H1 (cell line): ENCODE results near the gene LPP. TPM values are rescaled to one million over a fixed set of nuclear protein-coding genes. Genes with fewer than 3 reads are reported as not detected.

Experiments
- CBX5 ChIP-seq: fragments of 300-800, 300-1000 bp; sonication (generic); IDR thresholded peaks from 2 replicates; pipeline ENCODE4 v1.7.1; 2016; ENCODE audit warnings: antibody characterized with exemption, low read length, low read depth
- NANOG ChIP-seq: IDR thresholded peaks from 2 replicates; pipeline ENCODE4 v1.6.1; 2011; ENCODE audit warnings: low read length, low read depth, mild to moderate bottlenecking, inconsistent platforms; ENCODE audit not compliant: insufficient read depth, poor library complexity, severe bottlenecking
- RXRA ChIP-seq: IDR thresholded peaks from 2 replicates; pipeline ENCODE4 v1.6.1; 2011; ENCODE audit warnings: low read depth, mild to moderate bottlenecking, low read length, moderate library complexity; ENCODE audit not compliant: insufficient read depth
- polyA plus RNA-seq, 7 experiments: library from polyadenylated mRNA; depleted of rRNA in 3 of 7; stranded (reverse) in 5 of 7; unstranded in 2 of 7; fragments of >200 nt in 5 of 7; fragments of 200-250 nt in 2 of 7; gene quantifications; 1 replicate in 5 of 7; 2 replicates in 1 of 7; 4 replicates in 1 of 7; pipeline versions ENCODE4 v1.2.1 to v1.2.3, GENCODE V29; 2011 to 2013; ENCODE audit warnings: missing spikeins in 2 of 7, mixed read lengths in 2 of 7
- total RNA-seq: library from RNA; stranded (reverse); fragmentation: NEBNext Ultra II Directional; extraction: Animal tissue kit (Norgen Biotek cat#: 25700); gene quantifications from 2 replicates; pipeline ENCODE4 v1.2.1, GENCODE V29; 2021

The LPP gene
- total and polyA plus RNA-seq, 2 of the 8 experiments (the other 6 are each of a cell fraction or from before 2014, with no cell fraction given) = 10.0 to 53.3 TPM

- TF ChIP-seq CBX5 = no peak
- TF ChIP-seq NANOG = no peak
- TF ChIP-seq RXRA = no peak
These were observed 405.9 kb downstream of the LPP start (continued) for GRCh38 chr3:188559856-188560255.
